A172 (cell line): Measurements from ENCODE around the gene MSRB1. TPM values are rescaled to one million over a fixed set of nuclear protein-coding genes. Genes with fewer than 3 reads are reported as not detected.

Source experiments
- DNase-seq: peaks from one replicate; pipeline ENCODE4 v3.0.0-alpha.2; 2015; ENCODE audit warnings: low spot score
- total RNA-seq: library from RNA; depleted of rRNA; stranded (reverse); fragments of >200 nt; shearing (Covaris generic); gene quantifications from 2 replicates; pipeline ENCODE4 v1.2.3, GENCODE V29; 2014; rRNA removed

Gene MSRB1, protein sequence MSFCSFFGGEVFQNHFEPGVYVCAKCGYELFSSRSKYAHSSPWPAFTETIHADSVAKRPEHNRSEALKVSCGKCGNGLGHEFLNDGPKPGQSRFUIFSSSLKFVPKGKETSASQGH
- 15.6 and 22.5 TPM in 2 replicates for total RNA-seq

DNA sequence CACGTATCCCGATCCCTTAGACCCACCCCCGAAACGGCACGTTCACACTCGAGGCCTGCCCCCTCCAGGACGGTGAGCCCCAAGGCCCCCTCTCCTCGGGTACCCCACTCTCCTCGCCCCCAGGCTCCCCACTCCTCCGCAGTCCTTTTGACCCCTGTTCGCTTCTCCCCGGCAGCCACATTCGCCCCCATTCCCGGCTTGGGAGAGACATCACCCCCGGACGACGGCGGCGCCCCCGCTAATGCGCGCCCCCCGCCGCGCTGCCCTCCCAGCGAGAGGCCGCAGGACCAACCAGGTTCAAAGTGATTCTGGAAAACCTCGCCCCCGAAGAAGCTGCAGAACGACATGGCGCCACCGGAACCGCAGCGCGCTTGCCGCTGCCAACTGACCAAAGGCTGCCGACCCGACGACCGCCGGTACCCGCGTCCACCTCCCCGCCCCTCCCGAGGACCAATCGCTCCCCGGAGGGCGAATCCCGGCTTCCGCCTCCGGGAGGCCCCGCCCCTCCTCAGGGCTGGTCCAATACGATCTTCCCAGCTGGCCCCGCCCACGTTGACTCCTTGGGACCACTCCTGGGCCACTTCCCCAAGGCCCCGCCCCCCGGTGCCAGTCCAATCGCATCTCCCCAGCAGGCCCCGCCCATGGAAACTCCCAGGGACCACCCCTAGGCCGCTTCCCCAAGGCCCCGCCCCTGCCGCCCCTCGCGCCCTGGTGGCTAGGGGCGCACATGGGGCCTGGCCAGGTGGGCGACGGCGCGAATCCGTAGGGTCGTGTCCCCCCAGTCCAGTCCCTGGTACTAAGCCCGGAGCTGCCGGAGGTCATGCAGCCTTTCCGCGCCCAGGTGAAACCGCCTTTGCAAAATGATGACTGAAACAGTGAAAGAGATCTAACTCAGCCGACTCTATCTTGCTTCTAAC, at the start of gene MSRB1:
MSRB1 (minus strand) TSS at position 390 of the 917 bp plus-strand sequence; CDS start at position 347, 43 bp downstream.
- peak; percentile 97 for DNase-seq

DNA sequence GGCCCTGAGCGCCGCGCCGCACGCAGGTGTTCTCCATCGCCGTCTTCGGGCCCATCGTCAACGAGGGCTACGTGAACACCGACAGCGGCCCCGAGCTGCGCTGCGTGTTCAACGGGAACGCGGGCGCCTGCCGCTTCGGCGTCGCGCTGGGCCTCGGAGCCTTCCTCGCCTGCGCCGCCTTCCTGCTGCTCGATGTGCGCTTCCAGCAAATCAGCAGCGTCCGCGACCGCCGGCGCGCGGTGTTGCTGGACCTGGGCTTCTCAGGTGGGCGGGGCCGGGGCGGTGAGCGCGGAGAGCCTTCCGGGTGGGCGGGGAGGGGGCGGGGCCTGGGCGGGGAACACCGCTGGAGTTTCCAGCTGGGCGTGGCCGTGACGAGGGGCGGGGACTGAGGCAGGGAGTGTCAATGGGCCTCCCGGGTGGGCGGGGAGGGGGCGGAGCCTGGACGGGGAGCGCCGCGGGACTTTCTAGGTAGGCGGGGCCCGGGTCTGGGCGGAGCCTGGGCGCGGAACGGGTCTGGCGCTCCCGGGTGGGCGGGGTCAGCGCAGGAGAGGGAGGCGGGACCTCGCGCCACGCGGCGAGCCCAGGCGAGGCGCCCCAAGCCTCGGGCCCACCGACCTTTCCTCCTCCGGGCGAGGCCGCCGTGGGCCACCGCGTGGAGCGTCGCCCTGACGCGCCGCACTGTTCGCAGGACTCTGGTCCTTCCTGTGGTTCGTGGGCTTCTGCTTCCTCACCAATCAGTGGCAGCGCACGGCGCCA, 49.1 kb upstream of the MSRB1 start:
- DNase-seq, result no peak

DNA sequence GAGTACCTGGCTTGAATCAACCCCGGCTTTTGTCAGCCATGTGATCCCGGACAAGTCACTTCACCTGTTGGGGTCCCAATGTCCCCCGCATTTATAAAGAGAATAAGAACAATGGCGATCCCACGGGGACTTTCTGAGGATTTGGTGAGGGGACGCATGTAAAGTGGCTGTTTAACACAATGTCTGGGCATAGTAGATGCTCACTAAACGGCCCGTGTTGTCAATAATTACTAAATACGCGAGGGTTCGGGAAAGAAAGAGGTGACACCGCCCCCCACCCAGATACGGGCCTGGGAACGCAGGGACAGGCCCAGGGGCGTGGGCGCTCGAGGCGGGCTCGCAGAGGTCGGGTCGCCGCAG, 48.6 kb upstream of the MSRB1 start:
- DNase-seq, result no peak

DNA sequence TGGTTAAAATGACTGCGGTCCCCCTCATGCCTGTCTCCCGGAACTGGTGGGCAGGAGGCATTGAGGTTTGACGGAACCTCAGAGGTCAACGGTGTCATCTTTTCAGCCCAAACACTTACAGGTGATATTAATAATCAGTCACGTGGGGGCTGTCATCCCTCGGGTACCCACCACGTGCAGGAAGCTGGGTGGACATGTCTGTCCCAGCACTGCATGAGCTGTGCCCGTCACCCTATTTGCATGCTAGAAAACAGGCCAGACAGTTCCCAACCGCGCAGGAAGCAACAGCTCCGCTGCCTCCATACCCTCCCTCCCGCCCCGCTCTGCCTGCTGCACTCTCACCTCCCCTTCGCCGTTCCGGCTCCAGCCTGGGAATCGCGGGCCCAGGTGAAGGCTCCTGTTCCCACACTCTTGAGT, 48.1 kb upstream of the MSRB1 start:
- no peak for DNase-seq

DNA sequence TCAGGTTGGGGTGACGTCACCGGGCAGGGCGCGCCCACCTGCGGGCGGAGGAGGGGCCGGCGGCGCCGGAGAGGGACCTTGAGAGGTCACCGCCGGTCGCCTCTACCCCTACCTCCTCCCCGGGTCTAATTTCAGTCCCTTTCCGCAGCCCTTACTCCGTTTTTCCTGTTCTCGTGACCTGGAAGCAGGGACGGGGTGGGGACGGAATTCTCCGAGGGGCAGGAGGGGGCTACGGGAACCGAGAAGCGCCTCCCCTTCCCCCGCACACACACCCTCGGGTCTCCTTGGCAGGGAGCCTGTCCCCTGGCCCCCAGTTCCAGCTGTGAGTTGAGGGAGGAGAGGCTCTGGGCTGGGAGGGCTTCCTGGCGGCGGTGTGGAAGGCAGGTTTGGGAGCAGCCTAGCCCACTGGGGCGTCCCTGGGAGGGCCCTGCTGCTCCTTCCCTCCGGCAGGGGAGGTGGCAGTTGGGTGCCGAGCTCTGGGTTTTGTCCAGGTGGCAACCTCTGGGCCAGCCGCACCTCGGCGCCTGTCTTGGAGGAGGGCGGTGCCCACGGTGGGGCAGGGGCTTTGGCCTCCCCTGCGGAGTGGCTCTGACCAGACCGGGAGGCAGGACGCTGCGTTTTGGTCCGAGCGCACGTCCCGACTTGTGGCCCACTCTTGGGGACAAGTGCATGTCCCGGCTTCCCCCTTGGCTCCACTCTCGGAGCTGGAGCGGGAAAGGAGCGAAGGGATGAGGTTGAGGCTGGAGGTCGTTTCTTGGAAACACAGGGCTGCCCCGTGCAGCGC, 47.5 kb upstream of the MSRB1 start:
- DNase-seq, result no peak

DNA sequence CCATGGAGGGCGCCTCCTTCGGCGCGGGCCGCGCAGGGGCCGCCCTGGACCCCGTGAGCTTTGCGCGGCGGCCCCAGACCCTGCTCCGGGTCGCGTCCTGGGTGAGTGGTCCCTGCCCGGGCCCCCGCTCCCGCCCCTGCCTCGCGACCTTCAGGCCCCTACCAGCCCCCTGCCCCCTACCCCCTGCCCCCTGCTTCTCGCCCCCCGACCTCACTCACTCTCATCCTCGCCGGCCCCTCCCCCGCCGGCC, 47.0 kb upstream of the MSRB1 start:
- DNase-seq, result no peak

DNA sequence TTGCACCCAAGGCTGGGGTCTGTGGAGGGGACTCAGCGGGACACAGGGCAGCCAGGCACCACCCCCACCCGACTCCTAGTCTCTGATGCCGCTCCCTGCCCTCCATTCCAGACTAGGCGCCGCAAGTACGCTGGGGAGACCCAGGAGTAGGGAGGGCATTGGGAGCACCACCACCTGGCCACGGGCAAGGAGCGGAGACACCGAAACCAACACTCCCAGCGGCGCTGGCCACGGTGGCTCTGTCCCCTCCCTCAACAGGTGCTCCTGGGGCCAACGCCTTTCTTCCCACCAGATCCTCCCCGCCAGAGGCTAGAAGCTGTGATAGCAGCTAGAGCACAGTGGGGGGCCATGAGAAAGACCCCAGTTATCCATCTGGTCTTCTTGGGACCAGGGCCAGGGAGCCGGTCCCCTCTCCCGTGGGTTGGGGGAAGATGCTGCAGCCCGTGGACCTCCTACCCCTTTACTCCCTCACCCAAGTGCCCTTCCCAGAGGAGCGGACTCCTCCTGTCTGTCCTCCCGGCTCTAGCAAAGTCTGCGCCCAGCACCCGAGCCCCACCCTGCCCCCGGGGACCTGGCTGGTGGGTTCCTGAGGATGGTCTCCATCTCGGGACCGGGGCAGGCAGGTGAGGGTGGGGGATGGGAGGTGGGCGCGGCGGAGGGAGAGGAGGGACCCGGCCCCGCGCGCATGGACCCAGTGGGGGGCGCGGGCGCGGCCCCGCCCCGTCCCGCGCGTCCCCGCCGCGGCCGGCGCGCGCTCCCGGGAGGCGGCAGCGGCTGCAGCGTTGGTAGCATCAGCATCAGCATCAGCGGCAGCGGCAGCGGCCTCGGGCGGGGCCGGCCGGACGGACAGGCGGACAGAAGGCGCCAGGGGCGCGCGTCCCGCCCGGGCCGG, 46.5 kb upstream of the MSRB1 start, which contains the start of gene SYNGR3:
SYNGR3 (plus strand) TSS at position 762 of the 892 bp plus-strand sequence. CDS start 133 bp downstream, outside the sequence.
- no peak for DNase-seq

DNA sequence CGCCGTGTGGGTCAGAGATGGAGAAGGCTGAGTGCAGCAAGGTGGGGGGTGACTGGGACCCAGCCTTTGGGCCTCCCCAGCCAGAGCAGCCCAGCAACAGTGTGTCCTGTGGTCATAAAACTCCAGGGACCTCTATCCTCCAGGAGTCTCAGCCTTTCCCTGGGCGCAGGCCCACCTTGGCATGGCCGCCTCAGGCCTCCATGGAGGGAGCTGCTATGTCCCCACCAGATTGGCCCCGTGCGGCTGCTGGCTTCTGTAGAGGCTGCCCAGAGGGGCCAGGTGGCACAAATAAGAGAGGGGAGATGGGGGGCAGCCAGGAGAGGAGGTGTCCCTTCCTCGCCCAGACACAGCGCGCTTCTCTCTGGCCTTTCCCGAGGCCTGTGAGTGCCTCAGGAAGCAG, 44.2 kb upstream of the MSRB1 start:
- DNase-seq, result no peak

DNA sequence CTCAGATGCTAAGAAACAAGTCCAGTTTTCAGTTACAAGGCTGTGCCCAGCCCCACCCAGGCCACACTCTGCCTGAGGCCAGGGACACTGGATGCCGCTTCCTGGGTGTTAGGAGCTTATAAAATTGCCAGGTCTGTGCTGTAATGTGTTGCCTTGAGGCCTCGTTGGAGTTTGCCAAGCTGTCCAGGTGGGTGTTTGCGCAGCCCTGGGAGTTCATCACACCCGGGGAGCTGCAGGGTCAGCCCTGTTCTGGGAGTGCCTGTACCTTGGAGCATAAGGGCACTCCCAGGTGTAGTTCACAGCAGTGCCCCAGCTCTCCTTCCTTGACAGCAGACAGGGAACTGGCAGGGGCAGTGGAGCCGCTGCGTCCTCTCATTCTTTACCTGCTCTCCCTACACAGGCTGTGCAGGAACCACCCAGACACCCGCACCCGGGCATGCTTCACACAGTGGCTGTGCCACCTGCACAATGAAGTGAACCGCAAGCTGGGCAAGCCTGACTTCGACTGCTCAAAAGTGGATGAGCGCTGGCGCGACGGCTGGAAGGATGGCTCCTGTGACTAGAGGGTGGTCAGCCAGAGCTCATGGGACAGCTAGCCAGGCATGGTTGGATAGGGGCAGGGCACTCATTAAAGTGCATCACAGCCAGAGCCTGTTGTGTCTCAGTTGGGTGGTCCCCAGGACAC, 42.6 kb upstream of the MSRB1 start:
- no peak for DNase-seq

DNA sequence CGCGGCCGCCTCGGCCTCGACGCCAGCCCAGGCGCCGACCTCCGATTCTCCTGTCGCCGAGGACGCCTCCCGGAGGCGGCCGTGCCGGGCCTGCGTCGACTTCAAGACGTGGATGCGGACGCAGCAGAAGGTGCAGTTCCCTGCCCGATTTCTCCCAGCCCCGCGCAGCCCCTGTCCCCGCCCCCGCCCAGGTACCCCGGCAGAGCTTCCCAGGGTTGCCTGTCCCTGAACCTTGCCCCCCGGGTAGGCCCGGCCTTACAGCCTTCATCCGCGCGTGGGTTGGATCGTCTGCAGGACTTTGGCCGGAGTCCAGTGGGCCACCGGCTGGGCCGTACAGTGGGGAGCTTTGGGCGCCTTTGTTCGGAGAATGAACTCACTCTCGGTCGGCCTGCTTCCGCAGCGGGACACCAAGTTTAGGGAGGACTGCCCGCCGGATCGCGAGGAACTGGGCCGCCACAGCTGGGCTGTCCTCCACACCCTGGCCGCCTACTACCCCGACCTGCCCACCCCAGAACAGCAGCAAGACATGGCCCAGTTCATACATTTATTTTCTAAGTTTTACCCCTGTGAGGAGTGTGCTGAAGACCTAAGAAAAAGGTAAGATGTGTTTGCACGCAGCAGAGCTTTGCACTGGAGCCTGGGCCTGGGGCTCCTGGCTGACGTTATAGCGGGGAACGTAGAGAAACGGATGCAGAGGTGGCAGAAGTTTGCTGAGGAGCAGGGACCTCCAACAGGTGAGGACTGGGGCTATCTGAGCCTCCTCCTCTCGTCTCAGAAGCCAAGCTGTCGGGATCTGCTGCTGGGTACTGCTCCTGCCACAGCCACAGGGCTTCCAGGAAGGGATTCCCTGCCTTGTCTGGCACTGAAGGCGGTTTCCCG, 41.6 kb upstream of the MSRB1 start:
- DNase-seq, result no peak

DNA sequence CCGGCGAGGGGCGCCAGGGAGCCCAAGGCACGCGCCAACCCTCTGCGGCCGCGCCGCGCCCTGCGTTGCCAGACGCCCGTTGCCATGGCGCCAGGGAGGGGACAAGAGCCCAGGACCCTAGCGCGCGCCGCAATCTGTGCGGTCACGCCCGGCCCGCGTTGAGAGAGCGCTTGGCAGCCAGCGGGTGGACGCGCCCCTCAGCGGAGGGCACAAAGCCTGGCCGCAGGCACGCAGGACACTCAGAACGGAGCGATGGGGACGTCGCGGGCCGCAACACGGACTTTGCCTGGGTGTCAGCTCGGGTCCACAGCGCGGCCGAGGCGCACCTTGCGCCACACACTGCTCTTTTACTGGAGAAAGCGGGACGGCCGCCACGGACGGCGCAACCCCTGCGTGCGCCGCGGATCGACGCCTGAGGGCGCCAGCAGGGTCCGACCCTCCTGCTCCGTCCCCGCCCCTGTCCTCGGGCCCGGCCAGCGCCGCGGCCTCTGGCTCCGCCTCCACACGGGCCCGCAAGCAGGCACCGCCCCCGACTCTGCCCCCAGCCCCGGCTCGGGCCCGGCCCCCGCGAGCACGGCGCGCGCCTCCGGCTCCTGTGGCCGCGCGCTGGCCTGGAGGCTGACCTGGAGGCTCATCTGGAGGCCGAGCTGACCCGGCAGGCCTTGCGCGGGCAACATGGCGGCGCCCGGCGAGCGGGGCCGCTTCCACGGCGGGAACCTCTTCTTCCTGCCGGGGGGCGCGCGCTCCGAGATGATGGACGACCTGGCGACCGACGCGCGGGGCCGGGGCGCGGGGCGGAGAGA, 40.7 kb upstream of the MSRB1 start, which contains the start of gene GFER:
GFER (plus strand) TSS at position 650 of the 803 bp plus-strand sequence; CDS start at position 676, 26 bp downstream.
- peak; percentile 77 for DNase-seq

DNA sequence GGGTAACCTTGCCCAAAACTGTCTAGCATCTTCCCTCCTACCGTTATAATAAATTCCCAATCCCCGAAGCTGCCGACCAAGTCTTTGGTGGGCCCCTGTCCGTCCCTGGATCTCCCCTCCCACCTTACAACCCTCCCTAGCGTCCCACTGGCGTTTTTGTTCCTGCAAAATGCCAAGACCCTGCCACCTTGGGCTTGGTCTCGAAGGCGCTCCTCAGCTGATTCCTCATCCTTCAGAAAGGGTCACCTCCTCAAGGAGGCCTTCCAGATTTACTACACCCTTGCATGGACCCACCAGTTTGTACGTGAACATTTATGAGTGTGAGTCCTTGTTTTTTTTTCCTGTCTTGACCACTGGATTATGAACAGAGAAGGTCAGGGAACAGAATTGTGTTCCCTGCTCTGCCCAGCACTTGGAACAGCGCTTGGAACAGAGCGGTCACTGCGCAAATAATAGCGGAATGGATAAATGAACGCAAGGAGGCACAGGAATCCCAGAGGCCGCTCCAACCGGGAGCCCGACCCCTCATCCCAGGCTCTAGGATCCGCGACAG, 40.1 kb upstream of the MSRB1 start:
- DNase-seq, result no peak

DNA sequence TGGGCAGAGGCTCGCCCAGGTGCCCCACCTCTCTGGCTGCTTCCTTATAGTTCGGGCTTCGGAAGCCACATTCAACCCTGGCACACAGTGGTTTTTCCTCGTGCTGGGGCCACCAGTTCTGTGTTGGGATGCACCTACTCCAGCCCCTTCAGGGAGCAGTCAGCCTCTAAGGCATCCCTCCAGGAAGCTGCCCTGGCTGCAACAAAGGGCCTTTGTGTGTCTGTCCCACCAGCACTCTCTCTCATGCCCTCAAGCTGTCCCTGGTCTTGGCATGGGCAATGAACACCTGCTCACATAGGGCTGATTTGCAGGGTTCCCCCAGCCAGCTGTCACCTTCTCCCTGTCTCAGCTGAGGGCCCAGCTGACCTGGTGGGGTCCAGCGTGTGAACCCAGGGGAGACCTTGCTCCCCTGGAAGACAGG, 39.0 kb upstream of the MSRB1 start:
- DNase-seq, result no peak

DNA sequence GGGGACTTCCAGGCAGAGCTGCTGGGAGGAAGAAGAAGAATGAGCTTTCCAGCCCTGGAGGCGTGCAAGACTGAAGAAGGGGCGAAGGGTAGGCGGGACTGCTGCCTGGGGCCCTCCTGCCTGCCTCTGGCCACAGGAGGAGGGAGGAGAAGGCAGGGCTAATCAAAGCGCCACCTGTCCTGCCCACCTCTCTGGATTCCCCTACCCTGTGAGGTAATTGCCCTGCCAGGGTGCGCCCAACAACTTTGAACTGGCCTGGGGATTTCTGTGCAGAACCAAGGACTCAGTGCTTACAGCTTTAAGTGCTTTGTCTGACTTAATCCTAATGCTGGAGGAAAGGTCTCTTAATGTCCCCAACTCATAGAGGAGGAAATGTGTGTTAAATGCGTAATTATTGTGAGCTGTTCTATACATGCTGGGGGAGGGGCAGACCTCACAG, 38.4 kb upstream of the MSRB1 start, which contains the start of gene NOXO1:
NOXO1 (minus strand) TSS at position 72 of the 439 bp plus-strand sequence. CDS start 290 bp downstream, outside the sequence.
- DNase-seq, result no peak

DNA sequence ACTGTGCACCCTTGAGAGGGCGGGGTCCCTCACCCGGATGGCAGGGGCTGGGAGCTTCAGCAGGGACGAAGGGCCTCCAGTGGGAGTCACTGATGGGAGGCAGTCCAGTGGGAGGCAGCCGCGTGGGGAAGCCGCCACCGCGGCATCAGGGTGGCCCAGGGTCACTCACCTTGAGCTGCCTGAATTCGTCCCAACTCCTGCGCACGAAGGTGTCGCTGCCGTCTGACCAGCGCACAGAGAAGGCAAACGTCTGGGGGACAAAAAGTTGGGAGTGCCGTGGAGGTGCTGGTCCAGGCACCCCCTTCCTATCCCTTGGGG, 37.7 kb upstream of the MSRB1 start:
- no peak for DNase-seq

DNA sequence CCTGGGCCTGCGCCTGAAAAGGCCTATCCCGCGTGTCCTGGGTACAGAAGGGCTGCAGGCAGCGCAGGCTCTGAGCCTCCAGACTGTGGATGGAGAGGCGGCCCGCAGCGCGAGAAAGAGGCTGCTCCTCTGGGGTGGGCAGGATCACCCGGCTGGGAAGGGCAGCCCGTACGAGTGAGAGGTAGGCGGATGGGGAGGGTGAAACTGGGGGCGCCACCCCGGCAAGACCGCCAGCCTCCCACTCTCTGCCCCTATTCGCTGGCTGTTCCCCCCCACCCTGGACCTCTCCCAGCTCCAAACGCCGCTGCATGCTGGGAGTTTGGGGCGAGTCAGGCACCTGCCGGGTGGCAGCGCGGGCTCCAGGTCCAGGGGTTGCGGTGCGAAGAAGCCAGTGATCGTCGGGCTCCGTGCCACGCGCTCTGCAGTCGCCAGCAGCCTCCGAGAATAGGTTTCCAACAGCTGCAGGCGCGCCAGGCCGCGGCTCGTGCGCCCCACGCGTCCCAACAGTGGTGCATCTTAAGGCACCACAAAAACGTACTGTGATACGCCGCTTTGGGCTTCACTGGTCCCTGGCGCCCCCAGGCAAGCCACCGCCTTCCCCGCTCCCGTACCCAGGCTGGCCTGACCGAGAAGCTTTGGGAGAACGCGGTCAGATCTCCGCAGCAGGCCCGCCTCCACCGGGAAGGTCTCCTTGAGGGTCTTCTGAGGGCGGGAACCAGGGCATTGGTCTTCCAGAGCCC, 37.2 kb upstream of the MSRB1 start:
- DNase-seq, result no peak
